ENCODE data around the gene PKP1. TPM values are rescaled to one million over a fixed set of nuclear protein-coding genes. Genes with fewer than 3 reads are reported as not detected.

The PKP1 gene
- polyA plus RNA-seq, 1 donor from 2014 or later = not detected

GRCh38 chr1:201283836-201284553, 689 bp downstream of the PKP1 start:
- Mint-ChIP-seq H3K36me3 (peaks cover 2% of the 10 kb centered on the region), H3K4me1 (peaks cover 0 to 2% (median 0%) of the 10 kb centered on the region in 3 donors), H3K4me3 (no peak overlapping the region), H3K9me3 (no peaks in the 10 kb centered on the region), H3K27ac (no peak overlapping the region), H3K27me3 (peaks cover 24% of the 10 kb centered on the region)

- H3K4me3 Mint-ChIP-seq = no peak overlapping the region
- H3K27me3 Mint-ChIP-seq = peaks cover 23% of the 10 kb centered on the region
- H3K36me3 Mint-ChIP-seq = peaks cover 2% of the 10 kb centered on the region
- H3K27ac Mint-ChIP-seq = no peak overlapping the region
- no peaks in the 10 kb centered on the region for H3K9me3 Mint-ChIP-seq
- H3K4me1 Mint-ChIP-seq = peaks cover 0 to 2% (median 0%) of the 10 kb centered on the region in 3 donors
Measured at GRCh38 chr1:201284636-201285035, 1.3 kb downstream of the PKP1 start.

- Mint-ChIP-seq H3K4me3 (no peak overlapping the region), H3K36me3 (peaks cover 2% of the 10 kb centered on the region), H3K27ac (no peak overlapping the region), H3K9me3 (no peaks in the 10 kb centered on the region), H3K27me3 (peaks cover 22% of the 10 kb centered on the region), H3K4me1 (peaks cover 0 to 2% (median 0%) of the 10 kb centered on the region in 3 donors)
Measured at GRCh38 chr1:201285846-201286245, 2.5 kb downstream of the PKP1 start.

GRCh38 chr1:201286445-201286844, 3.1 kb downstream of the PKP1 start:
- Mint-ChIP-seq H3K4me3 (no peak overlapping the region), H3K27me3 (peaks cover 22% of the 10 kb centered on the region), H3K9me3 (no peaks in the 10 kb centered on the region), H3K4me1 (peaks cover 0 to 2% (median 0%) of the 10 kb centered on the region in 3 donors), H3K27ac (no peak overlapping the region), H3K36me3 (peaks cover 2% of the 10 kb centered on the region)

- no peaks in the 10 kb centered on the region for H3K9me3 Mint-ChIP-seq
- no peak overlapping the region for H3K27ac Mint-ChIP-seq
- H3K36me3 Mint-ChIP-seq = peaks cover 2% of the 10 kb centered on the region
- peaks cover 0 to 1% (median 0%) of the 10 kb centered on the region in 3 donors for H3K4me1 Mint-ChIP-seq
- no peak overlapping the region for H3K4me3 Mint-ChIP-seq
- H3K27me3 Mint-ChIP-seq = peaks cover 15% of the 10 kb centered on the region
Measured at GRCh38 chr1:201288007-201288406, 4.7 kb downstream of the PKP1 start.

- Mint-ChIP-seq H3K36me3 (peaks cover 2% of the 10 kb centered on the region), H3K4me1 (no peaks in the 10 kb centered on the region), H3K4me3 (no peak overlapping the region), H3K9me3 (no peaks in the 10 kb centered on the region), H3K27me3 (peaks cover 13% of the 10 kb centered on the region), H3K27ac (no peak overlapping the region)
Measured at GRCh38 chr1:201288765-201289164, 5.5 kb downstream of the PKP1 start.

GRCh38 chr1:201290551-201290950, 7.2 kb downstream of the PKP1 start:
- Mint-ChIP-seq H3K4me1 (no peaks in the 10 kb centered on the region), H3K27ac (no peak overlapping the region), H3K27me3 (peaks cover 14% of the 10 kb centered on the region), H3K9me3 (no peaks in the 10 kb centered on the region), H3K4me3 (no peak overlapping the region), H3K36me3 (peaks cover under 1% of the 10 kb centered on the region)

GRCh38 chr1:201291916-201292315, 8.6 kb downstream of the PKP1 start:
- Mint-ChIP-seq H3K27me3 (peaks cover 15% of the 10 kb centered on the region), H3K36me3 (no peaks in the 10 kb centered on the region), H3K4me3 (no peak overlapping the region)

GRCh38 chr1:201294876-201295275, 11.6 kb downstream of the PKP1 start:
- Mint-ChIP-seq H3K27ac (no peak overlapping the region), H3K36me3 (no peaks in the 10 kb centered on the region), H3K9me3 (no peaks in the 10 kb centered on the region), H3K4me3 (no peak overlapping the region), H3K4me1 (no peaks in the 10 kb centered on the region), H3K27me3 (peaks cover 11% of the 10 kb centered on the region)

More at GRCh38 chr1:201291916-201292315, 8.6 kb downstream of the PKP1 start:
- no peaks in the 10 kb centered on the region for H3K4me1 Mint-ChIP-seq
- H3K9me3 Mint-ChIP-seq = no peaks in the 10 kb centered on the region
- no peak overlapping the region for H3K27ac Mint-ChIP-seq

- Mint-ChIP-seq H3K27me3 (peaks cover 11% of the 10 kb centered on the region), H3K36me3 (no peaks in the 10 kb centered on the region), H3K27ac (no peak overlapping the region), H3K9me3 (no peaks in the 10 kb centered on the region), H3K4me3 (no peak overlapping the region), H3K4me1 (no peaks in the 10 kb centered on the region)
Measured at GRCh38 chr1:201295346-201295745, 12.0 kb downstream of the PKP1 start.

- Mint-ChIP-seq H3K36me3 (no peaks in the 10 kb centered on the region), H3K9me3 (no peaks in the 10 kb centered on the region), H3K27ac (no peak overlapping the region), H3K27me3 (peaks cover 11% of the 10 kb centered on the region), H3K4me1 (no peaks in the 10 kb centered on the region), H3K4me3 (no peak overlapping the region)
Measured at GRCh38 chr1:201295861-201296260, 12.6 kb downstream of the PKP1 start.

- Mint-ChIP-seq H3K27ac (no peak overlapping the region), H3K36me3 (no peaks in the 10 kb centered on the region), H3K4me1 (no peaks in the 10 kb centered on the region), H3K4me3 (no peak overlapping the region), H3K27me3 (peaks cover 14% of the 10 kb centered on the region), H3K9me3 (no peaks in the 10 kb centered on the region)
Measured at GRCh38 chr1:201296352-201296751, 13.0 kb downstream of the PKP1 start.

- Mint-ChIP-seq H3K27me3 (peaks cover 18% of the 10 kb centered on the region), H3K36me3 (no peaks in the 10 kb centered on the region), H3K4me1 (no peaks in the 10 kb centered on the region), H3K27ac (no peak overlapping the region), H3K9me3 (no peaks in the 10 kb centered on the region), H3K4me3 (no peak overlapping the region)
Measured at GRCh38 chr1:201298396-201299381, 15.4 kb downstream of the PKP1 start.

GRCh38 chr1:201299968-201300367, 16.7 kb downstream of the PKP1 start:
- Mint-ChIP-seq H3K27me3 (peaks cover 16% of the 10 kb centered on the region), H3K36me3 (no peaks in the 10 kb centered on the region), H3K4me3 (no peak overlapping the region), H3K9me3 (no peaks in the 10 kb centered on the region), H3K27ac (no peak overlapping the region), H3K4me1 (no peaks in the 10 kb centered on the region)

- Mint-ChIP-seq H3K9me3 (no peaks in the 10 kb centered on the region), H3K27ac (no peak overlapping the region), H3K4me1 (no peaks in the 10 kb centered on the region), H3K36me3 (no peaks in the 10 kb centered on the region), H3K4me3 (no peak overlapping the region), H3K27me3 (peaks cover 15% of the 10 kb centered on the region)
Measured at GRCh38 chr1:201300641-201301040, 17.3 kb downstream of the PKP1 start.

Data from IgD-negative memory B cell (primary cell).